ENCODE data around the gene HLTF. TPM values are rescaled to one million over a fixed set of nuclear protein-coding genes. Genes with fewer than 3 reads are reported as not detected.

HLTF gene
- total RNA-seq, 2 donors from 2014 or later: 10.9 to 15.3 TPM

GRCh38 chr3:149010966-149011365, 75.4 kb downstream of the HLTF start:
- 53 to 57% methylated on average over 2 of the region's 2 CpGs for WGBS, 2 donors
- intact Hi-C loops (cut with DNase I): no loop called here
- Histone ChIP-seq H3K27ac (no peak overlapping the region), H3K9me3 (no peaks in the 10 kb centered on the region), H3K4me1 (no peaks in the 10 kb centered on the region), H3K4me3 (no peak overlapping the region), H3K36me3 (replicated peaks in 1 of 2; ENCODE audit: insufficient read depth in 1 of 2, low read depth in 2 of 2) (peaks cover 0 to 18% of the 10 kb centered on the region in 2 donors), H3K27me3 (no peaks in the 10 kb centered on the region)
- TF ChIP-seq CTCF (IDR thresholded peaks at IDR 0.05) (no peak), POLR2A (IDR thresholded peaks at IDR 0.05) (no peak)
- DNase-seq: no peak
- no peak for ATAC-seq

GRCh38 chr3:149010504-149010951, 75.8 kb downstream of the HLTF start:
- TF ChIP-seq POLR2A (IDR thresholded peaks at IDR 0.05) (no peak), CTCF (IDR thresholded peaks at IDR 0.05) (no peak)
- Histone ChIP-seq H3K9me3 (no peaks in the 10 kb centered on the region), H3K27ac (no peak overlapping the region), H3K27me3 (no peaks in the 10 kb centered on the region), H3K4me1 (no peaks in the 10 kb centered on the region), H3K36me3 (replicated peaks in 1 of 2; ENCODE audit: insufficient read depth in 1 of 2, low read depth in 2 of 2) (peaks cover 0 to 18% of the 10 kb centered on the region in 2 donors), H3K4me3 (no peak overlapping the region)
- WGBS, 2 donors: 73 to 78% methylated on average over 6 of the region's 6 CpGs
- ATAC-seq (no peak), DNase-seq (no peak)
- intact Hi-C loops (cut with DNase I): no loop called here

GRCh38 chr3:149009732-149010131, 76.6 kb downstream of the HLTF start:
- WGBS, 2 donors: 83 to 93% methylated on average over 2 of the region's 2 CpGs
- Histone ChIP-seq H3K4me1 (no peaks in the 10 kb centered on the region), H3K4me3 (no peak overlapping the region), H3K27me3 (no peaks in the 10 kb centered on the region), H3K27ac (no peak overlapping the region), H3K36me3 (replicated peaks in 1 of 2; ENCODE audit: insufficient read depth in 1 of 2, low read depth in 2 of 2) (peaks cover 0 to 19% of the 10 kb centered on the region in 2 donors), H3K9me3 (no peaks in the 10 kb centered on the region)
- DNase-seq (no peak), ATAC-seq (no peak)
- TF ChIP-seq CTCF (IDR thresholded peaks at IDR 0.05) (no peak), POLR2A (IDR thresholded peaks at IDR 0.05) (no peak)
- intact Hi-C loops (cut with DNase I): no loop called here

DNA sequence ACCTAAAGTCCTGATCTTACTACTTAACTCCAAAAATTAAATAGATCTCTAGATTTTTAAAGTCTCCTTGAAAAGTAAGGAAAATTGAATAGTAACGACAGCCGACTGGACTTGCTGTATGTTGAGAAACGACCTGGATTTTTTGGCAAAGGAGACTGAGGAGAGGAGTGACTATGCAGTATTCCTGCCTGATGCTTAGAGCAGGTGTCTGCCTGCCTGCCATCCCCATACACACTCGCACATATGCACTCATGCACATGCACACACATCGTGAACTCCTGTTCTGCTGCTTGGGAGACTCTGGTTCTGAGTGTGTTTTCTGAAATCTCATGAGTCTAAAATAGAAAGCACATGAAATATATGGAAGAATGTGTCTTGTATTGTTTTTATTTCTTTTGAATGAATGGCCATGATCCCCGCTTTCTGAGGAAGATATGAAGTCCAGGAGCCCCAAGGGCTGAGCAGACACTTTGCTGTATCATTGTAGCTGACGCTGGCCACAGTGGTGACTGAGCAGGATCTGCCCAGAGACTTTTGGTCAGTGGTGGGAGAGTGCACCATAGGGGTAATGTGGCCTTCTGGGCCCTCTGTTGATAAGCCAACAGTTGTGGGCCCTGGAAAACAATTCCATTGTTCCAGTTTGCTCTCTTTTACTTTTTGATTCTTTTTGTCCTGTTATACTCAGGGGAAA, 78.6 kb downstream of the HLTF start:
- Histone ChIP-seq H3K36me3 (replicated peaks in 1 of 2; ENCODE audit: insufficient read depth in 1 of 2, low read depth in 2 of 2) (peaks cover 0 to 19% of the 10 kb centered on the region in 2 donors), H3K4me1 (no peaks in the 10 kb centered on the region), H3K9me3 (no peaks in the 10 kb centered on the region), H3K27me3 (no peaks in the 10 kb centered on the region), H3K27ac (no peak overlapping the region), H3K4me3 (no peak overlapping the region)
- intact Hi-C loops (cut with DNase I): no loop called here
- TF ChIP-seq CTCF (IDR thresholded peaks at IDR 0.05): no peak
- TF ChIP-seq POLR2A (IDR thresholded peaks at IDR 0.05): no peak
- no peak for ATAC-seq
- 88 to 91% methylated on average over 7 of the region's 7 CpGs for WGBS, 2 donors
- no peak for DNase-seq

GRCh38 chr3:149005416-149005815, 80.9 kb downstream of the HLTF start:
- H3K9me3 ChIP-seq: no peaks in the 10 kb centered on the region
- no peaks in the 10 kb centered on the region for H3K4me1 ChIP-seq
- 73 to 82% methylated on average over 1 of the region's 1 CpG for WGBS, 2 donors
- TF ChIP-seq CTCF (IDR thresholded peaks at IDR 0.05) (no peak), POLR2A (IDR thresholded peaks at IDR 0.05) (no peak)
- DNase-seq: no peak
- intact Hi-C loops (cut with DNase I): no loop called here
- ATAC-seq: no peak
- no peak overlapping the region for H3K27ac ChIP-seq
- H3K36me3 ChIP-seq (replicated peaks in 1 of 2; ENCODE audit: insufficient read depth in 1 of 2, low read depth in 2 of 2): peaks cover 0 to 12% of the 10 kb centered on the region in 2 donors
- no peak overlapping the region for H3K4me3 ChIP-seq
- H3K27me3 ChIP-seq: no peaks in the 10 kb centered on the region

Measured in body of pancreas (tissue), 4 donors.